Pancreas (tissue), 10 donors: Measurements from ENCODE around the gene AP3D1. TPM values are rescaled to one million over a fixed set of nuclear protein-coding genes. Genes with fewer than 3 reads are reported as not detected.

Experiments used
- ATAC-seq, 4 donors: fragments of 200-7000 bp; cut with Tn5 transposase; one replicate each; pipeline versions ENCODE4 v1.8.0 to v1.9.1; 2020; ENCODE audit warnings: mild to moderate bottlenecking in 4 of 4, moderate library complexity in 4 of 4
- DNase-seq, 6 donors: peaks; one replicate each; pipeline ENCODE4 v3.0.0-alpha.2; 2020
- FAIRE-seq: peaks from 2 replicates; lab custom pipeline; 2012; peaks lifted over from hg19 to GRCh38; lab: Jason Lieb, UNC
- H3K27ac ChIP-seq, 4 donors: fragments of 200-600 bp; sonication (generic); 1 replicate in 3 of 4; 2 replicates in 1 of 4; pipeline versions ENCODE4 v1.5.0 to v1.8.0; 2020
- H3K27me3 ChIP-seq, 4 donors: fragments of 200-600 bp; one replicate each; pipeline ENCODE4 v1.8.0; 2021
- H3K36me3 ChIP-seq, 3 donors: fragments of 200-600 bp; sonication (generic) in 1 of 3; one replicate each; pipeline versions ENCODE4 v1.5.0 to v1.8.0; 2020 to 2021
- H3K4me1 ChIP-seq, 3 donors: fragments of 200-600 bp; one replicate each; pipeline ENCODE4 v1.8.0; 2021
- H3K4me3 ChIP-seq, 4 donors: fragments of 200-600 bp; sonication (generic) in 2 of 4; one replicate each; pipeline versions ENCODE4 v1.5.0 to v1.8.0; 2020 to 2021
- H3K9me3 ChIP-seq, 4 donors: fragments of 200-600 bp; one replicate each; pipeline ENCODE4 v1.8.0; 2021
- WGBS, 2 donors: extraction: QIAGEN DNeasy Blood & Tissue Kit; methylation state at CpG; one replicate each; pipeline ENCODE4 v1.1.7; 2013; 5-methylcytosine and 5-hydroxymethylcytosine counted together
- intact Hi-C, 3 donors: fragments of 100-400 bp; cut with DNase I; formaldehyde crosslinking; loops; one replicate each; pipeline versions ENCODE4 v1.11.1 to v1.14.2; 2022
- polyA plus RNA-seq, 2 donors: library from polyadenylated mRNA; stranded (reverse); fragments of 200-250 nt; gene quantifications; one replicate each; pipeline ENCODE4 v1.2.3, GENCODE V29; 2013
- total RNA-seq, 6 donors: library from RNA; stranded (reverse); fragmentation: NEBNext Ultra II Directional in 4 of 6; extraction: Animal tissue kit (Norgen Biotek cat#: 25700) in 4 of 6; gene quantifications; one replicate each; pipeline versions ENCODE4 v1.2.1 to v1.2.4, GENCODE V29; 2021 to 2023
- TF ChIP-seq, protein P1 (sequence below), 4 donors: fragments of 200-600 bp; sonication (generic) in 3 of 4; IDR thresholded peaks; one replicate each; pipeline versions ENCODE4 v1.5.0 to v1.8.0; 2021; ENCODE audit warnings: antibody characterized with exemption in 4 of 4
- donor health status: healthy with polysubstance abuse.
- donor health status: DM: no; HTN: no; CAD: no; lungs with moderate emphysema.
- donor health status: DM: no; HTN: no; CAD: no.
- donor health status: control.
- donor health status: control.
- donor health status: Bipolar disorder and iron deficiency.
- donor health status: DM: yes; HTN: yes; CAD: no.
- donor health status: DM: no; HTN: no; CAD: no.
- donor health status: DM: no; HTN: no; CAD: no.
- donor health status: DM: yes; HTN: yes; CAD: no.

Gene AP3D1
- total and polyA plus RNA-seq, 8 donors = 75.2 to 105 (median 88.0) TPM

DNA sequence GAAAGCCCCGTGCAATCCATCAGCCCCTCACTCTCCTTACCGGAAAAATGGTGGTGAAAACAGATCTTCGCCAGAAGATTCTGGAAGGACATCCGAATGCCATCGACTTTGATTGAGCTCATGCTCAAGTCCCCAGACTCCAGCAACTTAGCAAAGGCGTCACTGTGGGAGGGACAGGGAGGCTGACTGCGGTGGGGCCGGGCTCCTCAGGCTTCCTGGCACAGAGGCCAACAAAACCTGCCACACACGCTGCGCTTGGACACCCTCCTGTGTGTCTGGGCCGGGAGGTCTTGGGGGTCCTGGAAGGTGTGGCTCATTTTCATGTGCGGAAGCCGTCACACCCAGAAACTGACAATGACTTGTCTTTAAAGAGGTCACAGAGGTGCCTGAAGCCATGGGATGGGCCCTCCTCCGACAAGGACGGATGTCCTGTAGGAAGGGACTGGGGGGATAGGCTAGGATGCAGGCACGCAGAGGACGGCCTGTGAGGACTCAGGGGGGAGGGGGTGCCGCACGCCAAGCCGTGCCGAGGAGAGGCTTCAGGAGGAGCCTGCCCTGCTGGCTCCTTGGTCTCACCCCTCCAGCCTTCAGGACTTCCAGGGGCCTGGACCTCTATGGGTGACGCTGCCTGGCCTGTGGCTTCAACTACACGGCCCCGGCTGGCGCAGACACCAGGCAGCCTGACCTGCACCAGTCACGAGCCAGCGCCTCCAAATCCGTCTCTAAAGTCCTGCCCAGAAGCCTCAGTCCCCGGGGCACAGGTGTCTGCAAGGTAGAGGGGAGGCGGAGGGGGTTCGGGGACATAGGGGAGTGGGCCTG is 42.1 kb downstream of the AP3D1 start:
- peaks cover 15 to 75% (median 55%) of the 10 kb centered on the region in 3 donors for H3K36me3 ChIP-seq
- TF ChIP-seq, protein P1, sequence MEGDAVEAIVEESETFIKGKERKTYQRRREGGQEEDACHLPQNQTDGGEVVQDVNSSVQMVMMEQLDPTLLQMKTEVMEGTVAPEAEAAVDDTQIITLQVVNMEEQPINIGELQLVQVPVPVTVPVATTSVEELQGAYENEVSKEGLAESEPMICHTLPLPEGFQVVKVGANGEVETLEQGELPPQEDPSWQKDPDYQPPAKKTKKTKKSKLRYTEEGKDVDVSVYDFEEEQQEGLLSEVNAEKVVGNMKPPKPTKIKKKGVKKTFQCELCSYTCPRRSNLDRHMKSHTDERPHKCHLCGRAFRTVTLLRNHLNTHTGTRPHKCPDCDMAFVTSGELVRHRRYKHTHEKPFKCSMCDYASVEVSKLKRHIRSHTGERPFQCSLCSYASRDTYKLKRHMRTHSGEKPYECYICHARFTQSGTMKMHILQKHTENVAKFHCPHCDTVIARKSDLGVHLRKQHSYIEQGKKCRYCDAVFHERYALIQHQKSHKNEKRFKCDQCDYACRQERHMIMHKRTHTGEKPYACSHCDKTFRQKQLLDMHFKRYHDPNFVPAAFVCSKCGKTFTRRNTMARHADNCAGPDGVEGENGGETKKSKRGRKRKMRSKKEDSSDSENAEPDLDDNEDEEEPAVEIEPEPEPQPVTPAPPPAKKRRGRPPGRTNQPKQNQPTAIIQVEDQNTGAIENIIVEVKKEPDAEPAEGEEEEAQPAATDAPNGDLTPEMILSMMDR (IDR thresholded peaks at IDR 0.05) = no peak
- WGBS, 2 donors = 89 to 94% methylated on average over 31 of the region's 31 CpGs
- H3K4me3 ChIP-seq = no peak overlapping the region
- no peaks in the 10 kb centered on the region for H3K27me3 ChIP-seq
- no peak for ATAC-seq
- intact Hi-C loops = no loop called here
- H3K9me3 ChIP-seq = no peaks in the 10 kb centered on the region
- DNase-seq = peak in 1 of 6 donors; percentile 29
- no peaks in the 10 kb centered on the region for H3K4me1 ChIP-seq
- FAIRE-seq = no peak
- H3K27ac ChIP-seq = no peak overlapping the region

DNA sequence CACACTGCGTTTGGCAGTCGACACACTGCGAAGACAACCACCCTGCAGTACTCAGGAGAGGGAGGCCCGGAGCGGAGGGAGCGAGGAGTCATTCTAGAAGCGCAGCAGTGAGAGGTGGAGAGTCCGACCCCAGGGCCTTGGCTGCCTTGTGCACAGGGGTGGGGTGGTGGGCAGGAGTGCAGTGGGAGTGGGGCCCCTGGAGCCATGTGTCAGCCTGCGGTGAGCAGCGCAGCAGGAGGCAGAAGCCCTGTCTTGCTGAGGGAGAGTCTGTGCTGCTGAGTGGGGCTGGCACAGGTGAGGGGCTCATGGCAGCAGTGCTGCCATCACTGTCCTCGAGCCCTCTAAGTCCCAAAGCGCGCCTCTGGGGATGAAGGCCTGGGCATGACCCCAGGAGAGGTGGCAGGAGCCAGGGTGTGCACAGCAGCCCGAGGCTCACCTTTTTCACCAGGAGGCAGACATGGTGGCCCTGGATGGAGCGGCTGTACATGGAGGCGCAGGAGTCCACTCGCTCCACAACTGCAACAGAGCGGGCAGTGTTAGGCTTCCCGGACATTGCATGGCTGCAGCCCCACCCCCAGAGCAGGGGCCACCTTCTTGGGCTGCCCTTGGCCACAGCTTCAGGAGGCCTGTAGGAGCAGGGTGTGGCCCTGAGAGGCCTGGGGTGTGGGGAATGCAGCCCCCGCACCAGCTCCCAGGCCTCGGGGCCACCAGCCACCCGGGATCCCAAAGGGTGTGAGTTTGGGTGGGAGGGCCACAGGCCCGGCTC is 42.9 kb downstream of the AP3D1 start:
- no peaks in the 10 kb centered on the region for H3K9me3 ChIP-seq
- WGBS, 2 donors = 94 to 95% methylated on average over 23 of the region's 23 CpGs
- FAIRE-seq (no peak), DNase-seq (peak in 2 of 6 donors; percentile 24 to 54), ATAC-seq (no peak)
- TF ChIP-seq, protein P1 (IDR thresholded peaks at IDR 0.05) = no peak
- H3K36me3 ChIP-seq = peaks cover 15 to 67% (median 47%) of the 10 kb centered on the region in 3 donors
- intact Hi-C loops = no loop called here
- H3K27me3 ChIP-seq = no peaks in the 10 kb centered on the region
- no peak overlapping the region for H3K27ac ChIP-seq
- no peak overlapping the region for H3K4me3 ChIP-seq
- H3K4me1 ChIP-seq = no peaks in the 10 kb centered on the region

DNA sequence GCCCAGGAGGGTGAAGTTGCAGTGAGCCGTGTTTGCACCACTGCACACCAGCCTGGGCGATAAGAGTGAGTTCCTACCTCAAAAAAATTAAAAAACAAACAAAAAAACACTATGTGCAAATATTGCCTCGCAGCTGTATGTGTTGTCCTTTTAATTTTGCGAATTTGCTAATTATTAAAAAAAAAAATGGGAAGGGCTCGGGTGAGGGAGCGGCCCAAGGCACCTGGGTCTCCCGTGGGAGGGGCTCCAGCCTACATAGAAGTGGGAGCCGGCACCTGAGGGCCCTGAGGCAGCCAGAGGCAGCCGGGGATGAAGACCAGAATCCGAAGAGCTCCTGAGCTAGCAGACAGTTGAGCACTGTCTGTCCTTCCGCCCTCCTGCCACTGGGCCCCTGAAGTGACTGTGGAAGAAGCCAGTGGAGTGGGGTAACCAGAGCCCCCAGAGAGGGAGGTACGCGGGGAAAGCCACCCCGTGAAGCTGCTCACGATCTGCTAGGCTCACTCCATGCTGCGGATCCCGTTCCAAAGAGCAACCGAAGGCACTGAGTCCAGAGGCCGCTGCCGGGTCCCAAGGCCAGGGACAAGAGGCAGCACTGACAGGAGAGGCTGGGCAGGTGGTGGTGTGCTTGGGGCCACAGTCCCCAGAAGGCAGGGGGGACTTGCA is 48.2 kb downstream of the AP3D1 start:
- 75 to 80% methylated on average over 20 of the region's 20 CpGs for WGBS, 2 donors
- no peak overlapping the region for H3K27ac ChIP-seq
- ATAC-seq (no peak), FAIRE-seq (no peak), DNase-seq (peak in 1 of 6 donors; percentile 17)
- no peak overlapping the region for H3K4me3 ChIP-seq
- H3K4me1 ChIP-seq = peaks cover 0 to under 1% (median 0%) of the 10 kb centered on the region in 3 donors
- no peaks in the 10 kb centered on the region for H3K9me3 ChIP-seq
- no peaks in the 10 kb centered on the region for H3K27me3 ChIP-seq
- TF ChIP-seq, protein P1 (IDR thresholded peaks at IDR 0.05) = no peak
- intact Hi-C loops = no loop called here
- peaks cover 6 to 40% (median 20%) of the 10 kb centered on the region in 3 donors for H3K36me3 ChIP-seq

DNA sequence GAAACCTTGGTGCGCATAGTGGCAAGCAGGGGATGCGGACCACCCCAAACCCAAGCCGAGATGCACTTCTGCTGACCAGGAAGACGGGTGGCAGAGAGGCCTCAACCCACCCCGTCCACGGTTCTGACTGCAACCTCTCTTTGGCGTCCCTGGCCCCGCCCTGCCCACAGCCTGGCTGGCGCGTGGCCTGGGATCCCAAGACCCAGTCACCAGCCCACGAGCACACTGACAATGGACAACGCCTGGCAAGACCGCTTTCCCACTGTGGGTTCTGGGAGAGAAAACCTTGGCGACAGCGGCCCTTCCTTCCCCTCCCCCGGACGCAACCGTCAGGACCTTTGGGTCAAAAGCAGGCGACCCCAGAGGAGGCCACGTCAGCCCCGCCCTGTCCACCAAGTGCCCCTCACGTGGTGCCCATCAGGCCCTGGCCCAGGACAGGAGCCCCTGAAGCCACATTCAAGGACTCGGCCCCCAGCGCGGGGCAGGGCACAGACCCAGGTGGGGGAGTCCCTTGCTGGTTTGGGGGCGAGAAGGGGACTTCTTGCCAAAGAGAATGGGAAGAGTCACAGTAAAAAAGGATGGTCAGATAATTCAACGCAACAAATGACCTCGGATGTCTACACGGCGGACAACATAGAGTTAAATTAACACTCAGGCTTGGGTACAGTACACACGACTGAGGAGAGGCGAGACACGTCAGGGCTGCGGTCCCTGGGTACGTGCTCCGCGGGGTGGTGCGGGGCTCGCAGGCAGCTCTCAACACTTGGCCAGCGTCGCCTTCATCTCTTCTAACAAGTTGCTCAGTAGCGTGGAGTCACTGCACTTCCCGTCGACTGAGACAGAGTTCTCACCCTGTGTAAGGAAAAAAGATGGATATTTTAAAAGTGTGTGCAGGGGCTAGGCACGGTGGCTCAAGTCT is 49.7 kb downstream of the AP3D1 start:
- peak in 2 of 6 donors; percentile 46 to 72 for DNase-seq
- H3K4me1 ChIP-seq = peaks cover 0 to 11% (median 7%) of the 10 kb centered on the region in 3 donors
- TF ChIP-seq, protein P1 (IDR thresholded peaks at IDR 0.05) = no peak
- peaks cover 6 to 34% (median 20%) of the 10 kb centered on the region in 3 donors for H3K36me3 ChIP-seq
- no peak for FAIRE-seq
- H3K9me3 ChIP-seq = no peaks in the 10 kb centered on the region
- intact Hi-C loops = no loop called here
- H3K4me3 ChIP-seq = no peak overlapping the region
- no peak for ATAC-seq
- H3K27ac ChIP-seq = no peak overlapping the region
- no peaks in the 10 kb centered on the region for H3K27me3 ChIP-seq
- WGBS, 2 donors = 89 to 95% methylated on average over 45 of the region's 45 CpGs
